Measurements from ENCODE around the gene LRRC3.
A peak's percentile ranks its signal among the peaks of the same experiment; 100 is the strongest.
"Not testable (repeated sequence)": the region's sequence is repeated elsewhere in the genome, so short reads cannot be mapped to it uniquely, and the experiment has no call there.

Gene LRRC3, protein sequence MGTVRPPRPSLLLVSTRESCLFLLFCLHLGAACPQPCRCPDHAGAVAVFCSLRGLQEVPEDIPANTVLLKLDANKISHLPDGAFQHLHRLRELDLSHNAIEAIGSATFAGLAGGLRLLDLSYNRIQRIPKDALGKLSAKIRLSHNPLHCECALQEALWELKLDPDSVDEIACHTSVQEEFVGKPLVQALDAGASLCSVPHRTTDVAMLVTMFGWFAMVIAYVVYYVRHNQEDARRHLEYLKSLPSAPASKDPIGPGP

DNA sequence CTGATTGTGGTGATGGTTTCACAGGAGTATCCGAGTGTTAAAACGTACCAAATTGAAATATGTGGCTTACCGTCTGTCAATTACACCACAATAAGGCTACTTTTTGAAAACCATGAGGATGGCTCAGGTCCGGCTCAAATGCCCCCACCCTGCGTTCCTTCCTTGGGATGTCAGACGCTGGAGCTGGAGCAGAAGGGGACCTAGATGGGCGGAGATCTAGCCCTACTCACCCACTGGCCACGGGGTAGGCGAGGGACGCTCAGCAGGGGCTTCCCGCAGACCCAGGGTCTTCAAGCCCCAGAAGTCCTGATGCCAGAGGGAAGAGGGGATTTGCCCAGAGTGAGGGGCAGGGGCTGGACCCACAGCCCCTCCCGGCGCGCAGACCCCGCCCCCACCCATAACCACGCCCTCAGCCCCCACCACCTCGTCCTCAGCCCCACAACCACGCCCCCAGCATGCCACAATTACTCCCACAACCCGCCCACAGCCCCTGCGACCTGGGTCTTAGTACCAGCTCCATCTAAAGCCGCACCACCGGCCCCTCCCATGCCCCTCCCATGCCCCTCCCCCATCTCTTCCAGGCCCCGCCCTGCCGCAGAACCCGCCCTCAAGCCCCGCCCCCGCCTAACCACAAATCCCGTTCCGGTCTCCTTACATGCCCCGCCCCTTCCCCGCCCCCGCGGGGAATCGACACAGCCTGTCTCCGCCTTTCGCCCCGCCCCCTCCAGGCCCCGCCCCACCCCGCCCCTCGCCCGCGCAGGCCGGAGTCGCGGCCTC lies at the start of gene LRRC3:
Gene LRRC3 (plus strand): TSS at position 764 of the 777 bp plus-strand sequence. CDS start 1,135 bp downstream, outside the sequence.
- DNase-seq: peak; percentile 78

DNA sequence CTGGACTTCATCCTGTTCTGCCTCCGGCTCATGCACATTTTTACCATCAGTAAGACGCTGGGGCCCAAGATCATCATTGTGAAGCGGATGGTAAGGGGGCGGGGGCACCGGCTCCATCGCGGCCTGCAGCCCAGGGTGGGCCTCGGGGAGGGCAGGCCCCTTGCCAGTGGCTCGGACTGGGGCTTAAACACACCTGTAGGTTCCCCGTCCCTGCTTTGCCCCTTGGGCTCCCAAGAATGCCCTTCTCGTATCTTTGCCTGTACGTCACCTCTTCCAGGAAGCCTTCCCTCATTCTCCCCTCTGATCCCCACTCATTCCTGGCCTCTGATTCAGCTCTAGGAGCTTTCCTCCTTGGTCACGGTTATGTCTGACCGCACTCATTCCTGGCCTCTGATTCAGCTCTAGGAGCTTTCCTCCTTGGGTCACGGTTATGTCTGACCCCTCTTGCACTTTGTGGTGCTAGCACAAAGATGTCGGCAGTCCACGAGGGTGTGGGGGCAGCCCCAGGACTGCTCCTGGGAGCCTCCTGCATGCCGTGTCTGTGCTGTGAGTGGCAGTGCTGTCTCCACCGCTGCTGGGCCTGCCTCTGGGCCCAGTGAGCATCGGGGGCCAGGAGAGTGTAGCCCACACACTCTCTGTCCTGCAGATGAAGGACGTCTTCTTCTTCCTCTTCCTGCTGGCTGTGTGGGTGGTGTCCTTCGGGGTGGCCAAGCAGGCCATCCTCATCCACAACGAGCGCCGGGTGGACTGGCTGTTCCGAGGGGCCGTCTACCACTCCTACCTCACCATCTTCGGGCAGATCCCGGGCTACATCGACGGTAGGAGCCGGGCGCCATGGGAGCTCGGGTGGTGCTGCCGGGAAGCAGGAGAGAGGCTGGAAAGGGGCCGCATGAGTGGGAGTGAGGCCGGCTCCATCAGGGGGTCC lies 49.1 kb upstream of the LRRC3 start:
- DNase-seq: no peak

DNA sequence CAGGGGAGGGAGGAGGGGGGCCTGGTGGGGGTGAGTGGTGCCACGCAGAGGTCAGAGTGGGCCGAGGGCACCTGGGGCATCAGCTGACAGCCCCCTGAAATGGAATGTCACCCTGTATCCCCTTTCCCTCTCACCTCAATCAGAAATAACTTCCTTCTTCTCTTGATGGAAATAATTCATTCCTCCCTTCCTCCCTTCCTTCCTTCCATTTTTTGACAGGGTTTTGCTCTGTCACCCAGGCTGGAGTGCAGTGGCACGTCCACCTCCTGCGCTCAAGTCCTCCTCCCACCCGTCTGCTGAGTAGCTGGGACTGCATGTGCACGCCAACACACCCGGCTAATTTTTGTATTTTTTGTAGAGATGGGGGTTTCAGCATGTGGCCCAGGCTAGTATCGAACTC lies 48.4 kb upstream of the LRRC3 start:
- DNase-seq: no peak

DNA sequence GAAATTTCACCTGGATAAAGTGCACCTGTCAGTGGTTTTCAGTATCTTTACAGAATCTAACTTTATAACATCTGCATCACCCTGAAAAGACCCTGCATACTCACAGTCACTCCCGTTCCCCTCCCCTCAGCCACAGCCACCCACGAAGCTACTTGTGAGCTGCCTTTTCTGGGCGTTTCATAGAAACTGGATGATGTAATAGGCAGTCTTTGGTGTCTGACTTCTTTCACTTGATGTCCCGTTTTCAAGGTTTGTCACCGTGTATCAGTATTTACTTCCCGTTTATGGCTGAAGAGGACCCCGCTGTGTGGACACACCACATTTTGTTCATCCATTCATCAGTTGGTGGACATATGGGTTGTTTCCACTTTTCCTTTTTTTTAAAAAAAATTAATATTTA lies 47.8 kb upstream of the LRRC3 start:
- peak; percentile 52 for DNase-seq

DNA sequence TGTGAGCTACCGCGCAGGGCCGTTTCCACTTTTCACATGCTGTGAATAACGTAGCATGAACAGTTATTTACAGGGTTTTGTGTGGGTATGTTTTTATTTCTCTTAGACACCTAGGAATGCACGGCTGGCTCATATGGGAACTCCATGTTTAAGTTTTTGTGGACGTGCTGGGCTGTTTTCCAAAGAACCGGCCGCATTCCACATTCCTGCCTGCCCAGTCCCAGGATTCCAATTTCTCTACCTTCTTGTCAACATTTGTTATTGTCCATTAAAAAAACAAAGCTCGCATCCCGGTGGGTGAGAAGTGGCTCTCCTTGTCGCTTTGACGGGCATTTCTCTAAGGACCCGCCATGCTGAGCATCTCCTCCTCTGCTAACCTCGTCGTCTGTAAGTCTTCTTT lies 47.1 kb upstream of the LRRC3 start:
- DNase-seq: no peak

DNA sequence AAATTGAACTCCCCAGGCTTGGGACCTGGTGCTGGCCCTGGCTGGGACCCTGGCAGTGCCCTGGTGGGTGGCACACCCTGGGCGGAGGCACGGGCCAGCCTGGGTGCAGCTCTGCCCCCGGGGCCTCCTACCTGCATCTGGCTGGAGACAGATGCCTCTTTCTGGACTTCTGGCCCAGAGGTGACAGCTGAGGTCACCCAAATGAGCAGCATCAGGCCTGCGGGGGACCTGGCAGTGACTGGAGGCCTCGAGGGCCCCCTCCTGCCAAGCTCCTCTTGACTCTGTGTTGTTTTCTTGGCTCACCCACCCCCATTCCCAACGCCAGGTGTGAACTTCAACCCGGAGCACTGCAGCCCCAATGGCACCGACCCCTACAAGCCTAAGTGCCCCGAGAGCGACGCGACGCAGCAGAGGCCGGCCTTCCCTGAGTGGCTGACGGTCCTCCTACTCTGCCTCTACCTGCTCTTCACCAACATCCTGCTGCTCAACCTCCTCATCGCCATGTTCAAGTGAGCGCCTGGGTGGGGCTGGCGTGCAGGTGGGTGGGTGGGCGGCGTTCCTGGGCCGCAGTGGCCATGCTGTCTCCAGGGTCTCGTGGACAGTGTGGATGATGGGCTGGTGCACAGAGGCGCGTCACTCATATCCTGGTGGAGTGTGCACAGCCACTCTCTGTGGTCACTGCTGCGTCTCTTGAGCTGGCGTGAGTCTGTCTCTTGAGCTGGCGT lies 41.6 kb upstream of the LRRC3 start:
- DNase-seq: no peak

DNA sequence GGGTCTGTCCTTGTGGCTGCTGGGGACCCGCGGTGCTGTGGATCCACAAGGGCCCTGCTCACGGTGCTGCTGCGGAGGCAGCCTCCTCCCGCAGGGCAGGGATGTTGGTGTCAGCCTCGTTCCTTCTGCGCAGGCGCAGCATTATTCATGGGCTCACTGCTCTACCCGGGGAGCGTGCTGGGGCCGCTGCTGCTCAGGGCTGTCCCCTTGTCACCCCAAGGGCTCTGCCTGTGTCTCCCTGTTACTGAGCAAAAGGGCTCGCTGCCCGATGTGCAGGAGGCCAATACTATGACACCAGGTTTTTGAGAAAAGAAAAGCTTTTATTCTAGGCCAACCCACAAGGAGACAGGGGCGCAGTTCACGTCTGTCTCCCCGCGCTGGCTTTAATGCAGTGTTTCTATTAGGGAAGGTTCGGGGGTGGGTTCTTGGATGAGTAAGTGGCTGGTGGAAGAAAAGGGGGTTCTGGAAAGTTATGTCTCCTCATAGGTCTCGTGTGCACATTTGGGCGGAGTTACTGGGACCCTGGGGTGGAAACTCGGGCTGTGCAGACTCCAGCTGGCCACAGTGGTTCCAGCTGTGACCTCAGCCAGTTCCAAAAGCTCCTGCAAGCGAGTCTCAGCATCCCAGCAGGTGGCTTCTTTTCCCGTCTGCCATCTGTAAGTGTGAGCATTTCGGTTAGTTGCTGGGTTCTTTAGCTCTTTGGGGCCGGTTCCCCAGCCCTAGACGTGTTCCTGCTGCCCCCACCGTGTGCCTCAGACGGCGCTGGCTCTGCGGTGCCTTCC lies 40.8 kb upstream of the LRRC3 start:
- no peak for DNase-seq

DNA sequence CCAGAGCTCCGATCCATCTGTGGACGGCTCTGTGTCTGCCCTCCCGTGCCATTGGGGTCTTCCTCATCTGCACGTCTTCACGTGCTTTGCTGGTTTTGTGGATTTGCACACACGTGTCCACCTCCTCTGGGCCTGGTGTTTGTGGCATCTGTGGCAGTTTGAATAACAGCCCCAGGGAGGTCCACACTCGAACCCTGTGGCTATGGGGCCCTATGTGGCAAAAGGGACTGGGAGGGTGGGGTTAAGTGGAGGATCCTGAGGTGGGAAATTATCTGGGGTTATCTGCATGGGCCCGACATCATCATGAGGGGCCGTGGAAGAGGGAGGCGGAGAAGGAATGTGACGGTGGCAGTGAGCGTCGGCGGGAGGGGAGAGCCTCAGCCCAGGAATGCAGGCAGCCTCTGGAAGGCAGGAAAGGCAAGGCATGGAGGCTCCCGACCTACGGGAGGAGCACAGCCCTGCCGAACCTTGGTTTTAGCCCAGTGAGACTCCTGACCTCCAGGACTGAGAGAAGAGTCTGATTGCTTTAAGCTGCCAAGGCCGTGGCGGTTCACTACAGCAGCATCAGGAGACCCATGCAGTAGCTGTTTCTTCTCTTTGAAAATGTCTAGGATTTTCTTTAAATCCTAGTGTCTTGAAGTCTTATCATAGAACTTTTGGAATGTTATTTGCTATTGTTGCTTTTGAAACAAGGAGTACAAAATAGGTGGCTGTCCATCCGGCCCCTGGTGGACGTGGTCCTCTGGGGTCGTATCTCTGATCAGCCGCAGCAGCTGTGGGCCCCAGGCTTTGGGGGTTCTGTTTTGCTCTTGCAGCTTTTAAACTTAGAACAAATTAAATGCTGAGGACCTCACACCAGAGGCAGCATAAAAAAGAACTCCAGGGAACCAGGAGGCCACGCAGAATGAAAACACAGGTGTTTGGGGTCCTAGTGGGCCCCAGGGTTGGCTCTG lies 40.0 kb upstream of the LRRC3 start:
- no peak for DNase-seq

DNA sequence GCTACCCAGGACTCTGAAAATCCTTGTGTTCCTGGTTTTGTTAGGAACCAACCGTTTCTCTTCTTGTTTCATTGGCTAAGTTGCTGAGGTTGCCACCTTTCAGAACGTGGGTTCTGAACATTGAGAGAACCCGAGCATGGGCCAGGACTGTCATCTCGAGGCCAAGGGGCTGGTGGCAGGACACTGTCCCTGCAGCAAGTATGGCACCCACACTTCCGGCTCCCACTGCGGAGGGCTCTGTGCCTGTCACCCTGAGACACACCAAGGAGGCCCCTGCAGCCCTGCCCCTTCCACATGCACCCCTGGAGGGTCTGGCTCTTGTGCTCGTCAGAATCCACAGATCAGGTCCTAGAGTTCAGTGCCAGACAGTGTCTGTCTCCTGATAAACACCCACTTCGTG lies 39.1 kb upstream of the LRRC3 start:
- no peak for DNase-seq

DNA sequence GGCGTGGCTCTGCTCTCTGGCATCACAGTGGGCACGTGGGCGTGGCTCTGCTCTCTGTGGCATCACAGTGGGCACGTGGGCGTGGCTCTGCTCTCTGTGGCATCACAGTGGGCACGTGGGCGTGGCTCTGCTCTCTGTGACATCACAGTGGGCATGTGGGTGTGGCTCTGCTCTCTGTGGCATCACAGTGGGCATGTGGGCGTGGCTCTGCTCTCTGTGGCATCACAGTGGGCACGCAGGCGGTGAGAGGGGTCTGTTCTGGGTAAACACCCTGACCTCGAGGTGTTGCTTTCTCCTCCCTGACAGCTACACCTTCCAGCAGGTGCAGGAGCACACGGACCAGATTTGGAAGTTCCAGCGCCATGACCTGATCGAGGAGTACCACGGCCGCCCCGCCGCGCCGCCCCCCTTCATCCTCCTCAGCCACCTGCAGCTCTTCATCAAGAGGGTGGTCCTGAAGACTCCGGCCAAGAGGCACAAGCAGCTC lies 37.6 kb upstream of the LRRC3 start:
- DNase-seq: not testable (repeated sequence)

DNA sequence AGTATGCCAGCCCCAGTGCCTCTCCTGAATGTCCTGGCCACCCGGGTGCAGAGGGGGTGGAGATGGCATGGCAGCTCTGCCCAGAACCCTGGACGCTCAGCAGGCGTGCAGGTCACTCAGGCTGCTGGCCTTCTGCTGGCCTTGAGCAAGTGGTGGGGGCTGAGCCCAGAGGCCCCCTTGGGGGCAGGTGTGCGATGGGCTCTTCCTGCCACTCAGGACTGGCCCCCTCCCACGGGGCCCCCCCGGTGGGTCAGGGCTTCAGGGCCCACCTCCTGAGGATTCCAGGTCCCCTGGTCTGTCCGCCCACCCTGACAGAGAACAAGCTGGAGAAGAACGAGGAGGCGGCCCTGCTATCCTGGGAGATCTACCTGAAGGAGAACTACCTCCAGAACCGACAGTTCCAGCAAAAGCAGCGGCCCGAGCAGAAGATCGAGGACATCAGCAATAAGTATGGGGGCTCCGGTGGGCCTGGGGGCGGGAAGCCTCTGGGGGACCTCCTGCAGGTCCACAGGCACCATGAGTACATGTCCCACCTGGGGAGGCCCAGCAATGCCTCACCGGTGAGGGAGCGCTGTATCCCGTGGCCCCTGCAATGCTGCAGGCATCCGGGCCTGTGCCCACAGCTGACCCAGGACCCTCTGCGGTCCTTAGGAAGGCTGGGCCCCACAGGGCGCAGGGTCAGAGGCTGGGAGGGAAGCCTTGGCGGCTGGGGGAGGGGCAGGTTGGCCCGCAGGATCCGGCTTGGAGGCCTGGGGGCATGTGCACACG lies 37.0 kb upstream of the LRRC3 start:
- DNase-seq: no peak

DNA sequence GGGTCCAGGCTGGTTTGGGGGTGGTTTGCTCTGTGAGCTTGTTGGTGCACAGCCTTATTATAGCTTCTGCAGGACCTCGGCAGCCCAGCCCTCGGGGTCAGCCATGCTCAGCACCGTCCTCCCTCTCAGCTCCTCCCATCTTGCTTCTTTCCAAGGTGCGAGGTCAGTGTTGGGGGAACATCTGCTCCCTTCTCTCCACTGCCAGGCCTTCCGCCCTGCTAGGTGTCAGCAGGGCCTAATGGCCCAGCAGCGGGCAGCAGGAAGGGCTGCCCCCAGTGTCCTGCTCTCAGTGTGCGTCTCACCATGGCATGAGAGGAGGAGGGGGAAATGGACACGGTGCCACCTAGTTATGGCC lies 36.5 kb upstream of the LRRC3 start:
- DNase-seq: no peak

DNA sequence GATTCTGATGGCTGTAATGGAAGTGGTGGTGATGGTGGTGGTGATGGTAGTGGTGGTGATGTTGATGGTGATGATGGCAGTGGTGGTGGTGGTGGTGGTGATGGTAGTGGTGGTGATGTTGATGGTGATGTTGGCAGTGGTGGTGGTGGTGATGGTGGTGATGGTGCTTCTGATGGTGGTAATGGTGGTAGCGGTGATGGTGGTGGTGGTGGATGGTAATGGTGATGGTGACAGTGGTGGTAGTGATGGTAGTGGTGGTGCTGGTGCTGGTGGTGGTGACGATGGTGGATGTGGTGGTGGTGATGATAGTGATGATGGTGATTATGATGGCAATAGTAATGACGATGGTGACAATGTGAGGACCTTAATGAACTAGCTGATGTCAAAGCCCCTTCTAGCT lies 35.6 kb upstream of the LRRC3 start:
- DNase-seq: no peak

DNA sequence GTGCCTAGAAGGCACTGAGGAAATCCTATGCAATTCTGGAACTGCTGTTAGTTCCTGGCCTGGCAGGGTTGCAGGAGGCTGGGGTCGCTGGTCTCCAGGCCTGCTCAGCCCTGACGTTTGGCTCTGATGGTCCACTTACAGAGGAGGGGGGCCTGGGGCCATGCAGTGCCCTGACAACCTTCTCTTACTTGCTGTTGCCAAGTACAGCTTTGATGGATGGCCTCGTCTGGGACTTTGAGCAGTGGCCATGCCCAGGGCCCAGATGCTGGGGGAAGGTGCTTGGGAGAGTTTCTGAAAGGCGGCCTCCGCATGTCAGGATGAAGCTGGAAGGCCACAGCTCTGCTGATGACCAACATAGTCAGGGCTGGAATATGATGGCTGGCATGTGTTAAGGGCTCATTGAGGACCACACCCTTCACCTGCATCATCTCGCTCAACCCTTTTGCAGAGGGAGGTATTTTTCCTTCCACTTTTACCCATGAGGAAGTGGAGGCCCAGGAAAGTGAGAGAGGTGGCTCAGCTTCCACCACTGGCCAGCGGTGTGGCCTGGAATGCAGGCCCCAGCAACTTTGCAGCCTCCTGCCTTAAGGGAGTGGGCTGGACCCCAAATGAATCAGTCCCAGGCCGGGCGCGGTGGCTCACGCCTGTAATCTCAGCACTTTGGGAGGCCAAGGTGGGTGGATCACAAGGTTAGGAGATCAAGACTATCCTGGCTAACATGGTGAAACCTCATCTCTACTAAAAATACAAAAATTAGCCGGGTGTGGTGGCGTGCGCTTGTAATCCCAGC lies 34.7 kb upstream of the LRRC3 start:
- DNase-seq: no peak

DNA sequence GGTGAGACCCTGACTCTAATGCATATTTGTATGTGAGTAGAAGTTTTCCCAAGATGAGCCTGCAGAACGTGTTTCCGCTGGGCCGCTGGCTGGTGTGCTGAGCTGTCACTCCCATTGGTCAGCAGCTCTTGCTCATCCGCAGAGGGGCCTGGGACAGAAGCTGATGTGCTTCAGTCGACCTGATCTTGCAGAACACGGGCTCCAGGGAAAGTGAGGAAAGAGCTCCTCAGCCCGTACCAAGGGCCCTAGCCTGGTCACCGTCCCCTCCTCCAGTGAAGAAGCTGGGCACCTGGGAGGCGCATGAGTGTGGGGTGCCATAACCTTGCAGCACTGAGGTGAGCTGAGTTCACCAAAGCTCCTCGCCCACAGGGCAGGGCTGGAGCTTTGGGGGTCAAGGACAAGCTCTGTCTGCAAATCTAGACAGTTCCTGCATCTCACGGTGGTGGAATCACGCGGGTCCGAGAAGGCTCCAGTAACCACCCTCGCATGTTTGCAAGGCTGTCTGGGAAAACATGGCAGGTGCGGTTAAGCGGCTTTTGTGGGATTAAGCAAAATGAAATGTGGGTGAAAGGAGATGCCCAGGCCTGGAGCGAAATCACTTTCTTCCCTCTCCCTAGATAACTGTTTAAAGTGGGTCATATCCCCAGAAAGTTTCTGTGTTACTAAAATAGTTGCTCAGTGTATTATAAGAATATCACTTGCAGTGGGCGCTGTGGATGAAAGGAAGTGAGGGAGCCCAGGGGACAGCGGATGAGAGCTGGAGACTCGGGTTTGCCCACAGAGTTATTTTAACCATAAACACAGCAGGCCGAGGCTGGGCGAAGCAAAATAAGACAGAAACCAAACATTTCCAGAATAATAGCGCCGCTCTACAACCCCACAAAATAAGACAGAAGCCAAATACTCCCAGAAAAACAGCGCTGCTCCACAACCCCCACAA lies 33.1 kb upstream of the LRRC3 start:
- DNase-seq: no peak

DNA sequence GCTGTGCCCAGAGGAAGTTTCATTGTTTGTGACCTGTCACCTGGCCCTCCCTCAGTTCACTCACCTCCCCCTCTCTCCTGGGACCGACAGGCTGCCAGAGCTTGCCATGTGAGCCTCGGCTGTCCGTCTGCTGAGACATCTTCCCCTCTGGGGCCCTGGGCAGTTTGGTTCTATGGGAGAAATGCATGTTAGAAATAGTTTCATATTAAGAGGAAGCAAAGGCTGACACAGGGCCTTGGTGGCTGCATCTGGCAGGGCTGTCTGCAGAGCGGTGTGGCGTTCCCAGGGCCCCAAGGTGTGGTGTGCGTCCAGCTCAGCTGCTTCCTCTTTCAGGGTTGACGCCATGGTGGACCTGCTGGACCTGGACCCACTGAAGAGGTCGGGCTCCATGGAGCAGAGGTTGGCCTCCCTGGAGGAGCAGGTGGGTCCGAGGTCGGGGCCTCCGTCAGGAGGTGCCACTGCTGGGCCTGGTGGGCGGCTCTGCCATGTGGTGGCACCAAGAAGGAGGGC lies 31.9 kb upstream of the LRRC3 start:
- no peak for DNase-seq

DNA sequence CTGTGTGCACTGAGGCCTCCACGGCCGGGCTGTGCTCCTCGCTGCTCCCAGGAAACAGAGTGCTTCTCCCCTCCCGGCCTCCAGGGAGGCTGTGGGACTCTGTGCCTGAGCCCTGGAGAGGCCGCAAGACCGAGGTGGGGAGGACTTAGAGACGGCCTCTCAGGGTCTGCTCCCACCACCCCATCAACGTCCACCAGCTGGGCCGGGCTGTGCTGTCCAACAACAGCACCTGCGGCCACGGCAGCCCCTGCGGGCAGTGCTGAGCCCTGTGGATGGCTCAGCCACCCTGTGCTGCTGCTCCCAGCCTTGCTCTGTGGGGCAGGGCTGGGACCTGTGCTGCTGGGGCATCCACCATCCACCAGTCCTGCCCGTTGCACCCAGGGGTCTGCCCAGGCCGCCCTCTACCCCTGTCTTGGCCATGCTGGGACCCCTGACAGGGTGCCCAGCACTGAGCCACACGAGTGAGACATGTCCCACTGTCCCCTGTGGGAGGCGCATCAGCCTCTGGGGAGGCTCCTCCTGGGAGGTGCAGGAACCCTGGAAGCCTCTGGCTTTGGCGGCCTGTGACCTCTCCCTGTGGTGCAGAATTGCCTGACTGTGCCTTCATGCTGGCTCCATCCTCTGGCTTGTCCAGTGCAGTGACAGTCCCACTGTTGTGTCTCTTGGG lies 31.2 kb upstream of the LRRC3 start:
- DNase-seq: no peak

Measured in activated naive CD4-positive, alpha-beta T cell treated with Interleukin-2 at 50 U/mL for 16 hours (primary cell).